GM21825 (cell line): ENCODE results near the gene KIF26B.
"Not testable (repeated sequence)": the region's sequence is repeated elsewhere in the genome, so short reads cannot be mapped to it uniquely, and the experiment has no call there.

Experiments
- ATAC-seq: cut with Tn5 transposase; IDR thresholded peaks from one replicate; pipeline ENCODE4 v1.9.1; 2021; ENCODE audit warnings: mild to moderate bottlenecking, moderate library complexity; ENCODE audit not compliant: unreplicated experiment

The KIF26B gene

GRCh38 chr1:245663373-245663772 is 508.6 kb downstream of the KIF26B start:
- no peak for ATAC-seq

- no peak for ATAC-seq
These were observed 509.1 kb downstream of the KIF26B start for GRCh38 chr1:245663841-245664240.

- ATAC-seq, result no peak
These were observed 511.6 kb downstream of the KIF26B start for GRCh38 chr1:245666412-245666811.

GRCh38 chr1:245671349-245671748 is 516.6 kb downstream of the KIF26B start:
- no peak for ATAC-seq

- no peak for ATAC-seq
These were observed 517.4 kb downstream of the KIF26B start for GRCh38 chr1:245671966-245672767.

GRCh38 chr1:245672836-245673656 is 518.3 kb downstream of the KIF26B start:
- not testable (repeated sequence) for ATAC-seq

GRCh38 chr1:245673881-245674414 is 519.2 kb downstream of the KIF26B start:
- peak; percentile 55 for ATAC-seq

GRCh38 chr1:245677461-245678240 is 522.9 kb downstream of the KIF26B start:
- no peak for ATAC-seq

- no peak for ATAC-seq
These were observed 524.2 kb downstream of the KIF26B start for GRCh38 chr1:245678860-245679411.

GRCh38 chr1:245679821-245680780 is 525.3 kb downstream of the KIF26B start:
- ATAC-seq, result no peak

GRCh38 chr1:245682638-245683628 is 528.1 kb downstream of the KIF26B start:
- no peak for ATAC-seq

GRCh38 chr1:245683676-245684075 is 528.9 kb downstream of the KIF26B start:
- ATAC-seq, result no peak

- ATAC-seq, result no peak
These were observed 529.4 kb downstream of the KIF26B start for GRCh38 chr1:245684166-245684565.

GRCh38 chr1:245684571-245684970 is 529.8 kb downstream of the KIF26B start:
- ATAC-seq, result no peak

GRCh38 chr1:245685111-245685810 is 530.5 kb downstream of the KIF26B start:
- ATAC-seq, result no peak

GRCh38 chr1:245686006-245686405 is 531.2 kb downstream of the KIF26B start:
- ATAC-seq, result no peak

GRCh38 chr1:245686446-245687030 is 531.8 kb downstream of the KIF26B start:
- ATAC-seq, result no peak
